Midbrain (tissue), 1 donor: ENCODE measurements around the gene CCM2L.
"Not testable (repeated sequence)": the region's sequence is repeated elsewhere in the genome, so short reads cannot be mapped to it uniquely, and the experiment has no call there.

Experiments used
- DNase-seq: peaks from one replicate; lab custom pipeline; 2025; lab: John Stamatoyannopoulos, UW

CCM2L gene

GRCh38 chr20:32028647-32029372 is 18.6 kb downstream of the CCM2L start:
- no peak for DNase-seq

- no peak for DNase-seq
Observed at GRCh38 chr20:32029561-32029960, 19.3 kb downstream of the CCM2L start.

- peak; percentile 53 for DNase-seq
Observed at GRCh38 chr20:32031007-32031958, 21.0 kb downstream of the CCM2L start.

- DNase-seq, result no peak
Observed at GRCh38 chr20:32033316-32033715, 23.1 kb downstream of the CCM2L start.

GRCh38 chr20:32033721-32034120 is 23.5 kb downstream of the CCM2L start:
- DNase-seq, result not testable (repeated sequence)

- no peak for DNase-seq
Observed at GRCh38 chr20:32034581-32035425, 24.6 kb downstream of the CCM2L start.

- no peak for DNase-seq
Observed at GRCh38 chr20:32035426-32035779, 25.2 kb downstream of the CCM2L start.

GRCh38 chr20:32036252-32036651 is 26.0 kb downstream of the CCM2L start:
- DNase-seq, result no peak

GRCh38 chr20:32036716-32037485 is 26.7 kb downstream of the CCM2L start:
- no peak for DNase-seq

GRCh38 chr20:32037929-32038328 is 27.7 kb downstream of the CCM2L start:
- no peak for DNase-seq

- peak; percentile 34 for DNase-seq
Observed at GRCh38 chr20:32040142-32040953, 30.1 kb downstream of the CCM2L start.

GRCh38 chr20:32045999-32046398 is 35.8 kb downstream of the CCM2L start:
- DNase-seq, result no peak

GRCh38 chr20:32050324-32050841 is 40.1 kb downstream of the CCM2L start:
- DNase-seq, result no peak

- no peak for DNase-seq
Observed at GRCh38 chr20:32050851-32051556, 40.8 kb downstream of the CCM2L start.

GRCh38 chr20:32051720-32052089 is 41.5 kb downstream of the CCM2L start:
- no peak for DNase-seq

GRCh38 chr20:32052090-32052777 is 42.0 kb downstream of the CCM2L start, which contains the start of gene HCK:
TSS of gene HCK (plus strand) at chr20:32052242.
- DNase-seq, result no peak

GRCh38 chr20:32052778-32053362 is 42.6 kb downstream of the CCM2L start:
- no peak for DNase-seq

- no peak for DNase-seq
Observed at GRCh38 chr20:32053648-32054047, 43.4 kb downstream of the CCM2L start.
